ENCODE data around the gene FBXL19. TPM values are rescaled to one million over a fixed set of nuclear protein-coding genes. Genes with fewer than 3 reads are reported as not detected.

FBXL19 gene
- polyA plus RNA-seq, 1 donor (not counting 4 experiments of a cell fraction or from before 2014, with no cell fraction given), result 10.2 TPM

DNA sequence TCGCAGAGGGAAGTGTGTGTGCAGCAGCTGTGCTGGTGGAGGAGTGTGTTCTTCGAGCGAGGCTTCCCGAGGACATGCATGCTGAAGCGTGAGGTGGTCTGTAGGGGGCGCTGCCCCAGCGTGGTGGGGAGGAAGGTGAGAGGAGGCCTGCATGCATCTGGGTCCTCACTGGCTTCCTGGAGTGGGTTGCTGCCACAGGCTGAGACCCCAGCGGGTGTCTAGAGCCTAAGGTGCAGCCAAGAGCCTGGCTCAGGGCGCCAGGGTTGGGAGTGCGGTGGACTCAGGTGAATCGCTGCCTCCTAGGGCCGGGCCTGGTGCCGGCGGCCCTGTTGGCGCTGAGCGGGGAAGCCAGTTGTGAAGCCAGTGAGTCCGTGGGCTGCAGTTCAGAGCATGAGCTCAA, 54.1 kb downstream of the FBXL19 start:
- no peaks in the 10 kb centered on the region for H3K9me1 ChIP-seq (ENCODE audit: control insufficient read depth, extremely low read depth, insufficient read depth, low read length)
- no peaks in the 10 kb centered on the region for H3K9me3 ChIP-seq (ENCODE audit: control insufficient read depth, low read depth, low read length)
- H3K79me2 ChIP-seq (ENCODE audit: control insufficient read depth, insufficient read depth, low read length), result peaks cover 3% of the 10 kb centered on the region
- FAIRE-seq (no peak), DNase-seq (ENCODE audit: low read depth, low spot score) (no peak)
- H3K27ac ChIP-seq (ENCODE audit: control insufficient read depth, insufficient read depth, low read length), result no peak overlapping the region
- TF ChIP-seq EZH2 (IDR thresholded peaks at IDR 0.05; ENCODE audit: low read length), result no peak
- TF ChIP-seq, protein P1, sequence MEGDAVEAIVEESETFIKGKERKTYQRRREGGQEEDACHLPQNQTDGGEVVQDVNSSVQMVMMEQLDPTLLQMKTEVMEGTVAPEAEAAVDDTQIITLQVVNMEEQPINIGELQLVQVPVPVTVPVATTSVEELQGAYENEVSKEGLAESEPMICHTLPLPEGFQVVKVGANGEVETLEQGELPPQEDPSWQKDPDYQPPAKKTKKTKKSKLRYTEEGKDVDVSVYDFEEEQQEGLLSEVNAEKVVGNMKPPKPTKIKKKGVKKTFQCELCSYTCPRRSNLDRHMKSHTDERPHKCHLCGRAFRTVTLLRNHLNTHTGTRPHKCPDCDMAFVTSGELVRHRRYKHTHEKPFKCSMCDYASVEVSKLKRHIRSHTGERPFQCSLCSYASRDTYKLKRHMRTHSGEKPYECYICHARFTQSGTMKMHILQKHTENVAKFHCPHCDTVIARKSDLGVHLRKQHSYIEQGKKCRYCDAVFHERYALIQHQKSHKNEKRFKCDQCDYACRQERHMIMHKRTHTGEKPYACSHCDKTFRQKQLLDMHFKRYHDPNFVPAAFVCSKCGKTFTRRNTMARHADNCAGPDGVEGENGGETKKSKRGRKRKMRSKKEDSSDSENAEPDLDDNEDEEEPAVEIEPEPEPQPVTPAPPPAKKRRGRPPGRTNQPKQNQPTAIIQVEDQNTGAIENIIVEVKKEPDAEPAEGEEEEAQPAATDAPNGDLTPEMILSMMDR (optimal IDR thresholded peaks at IDR 0.05 in 1 of 3, IDR thresholded peaks at IDR 0.05 in 1 of 3, conservative IDR thresholded peaks at IDR 0.05 in 1 of 3; ENCODE audit: extremely low read depth in 1 of 3, insufficient read depth in 2 of 3, low read length in 3 of 3), result peak; percentile 42 to 64 (median 44)
- no peak overlapping the region for H3K9ac ChIP-seq (ENCODE audit: control insufficient read depth, extremely low read depth, insufficient read depth, low read length)
- H2AFZ ChIP-seq (ENCODE audit: control insufficient read depth, low read length), result no peak overlapping the region
- peaks cover 2% of the 10 kb centered on the region for H3K4me1 ChIP-seq (ENCODE audit: control insufficient read depth, extremely low read depth, insufficient read depth, low read length)
- no peaks in the 10 kb centered on the region for H3K27me3 ChIP-seq (ENCODE audit: control insufficient read depth, extremely low read depth, insufficient read depth, low read length)
- H3K4me2 ChIP-seq (ENCODE audit: control insufficient read depth, extremely low read depth, insufficient read depth, low read depth, low read length), result no peak overlapping the region
- peaks cover 26 to 33% of the 10 kb centered on the region in 2 experiments for H3K36me3 ChIP-seq (ENCODE audit: control insufficient read depth in 2 of 2, extremely low read depth in 1 of 2, insufficient read depth in 2 of 2, low read length in 2 of 2)
- H4K20me1 ChIP-seq (ENCODE audit: control insufficient read depth, extremely low read depth, insufficient read depth, low read length), result peaks cover 2% of the 10 kb centered on the region
- dilution Hi-C loops (cut with MboI; ENCODE audit: extremely low pct_ligation_motif_present, low sequenced_read_pairs), result no loop called here
- no peak overlapping the region for H3K4me3 ChIP-seq (ENCODE audit: control insufficient read depth in 2 of 3, extremely low read depth in 1 of 3, insufficient read depth in 2 of 3, low read depth in 1 of 3, low read length in 3 of 3)

DNA sequence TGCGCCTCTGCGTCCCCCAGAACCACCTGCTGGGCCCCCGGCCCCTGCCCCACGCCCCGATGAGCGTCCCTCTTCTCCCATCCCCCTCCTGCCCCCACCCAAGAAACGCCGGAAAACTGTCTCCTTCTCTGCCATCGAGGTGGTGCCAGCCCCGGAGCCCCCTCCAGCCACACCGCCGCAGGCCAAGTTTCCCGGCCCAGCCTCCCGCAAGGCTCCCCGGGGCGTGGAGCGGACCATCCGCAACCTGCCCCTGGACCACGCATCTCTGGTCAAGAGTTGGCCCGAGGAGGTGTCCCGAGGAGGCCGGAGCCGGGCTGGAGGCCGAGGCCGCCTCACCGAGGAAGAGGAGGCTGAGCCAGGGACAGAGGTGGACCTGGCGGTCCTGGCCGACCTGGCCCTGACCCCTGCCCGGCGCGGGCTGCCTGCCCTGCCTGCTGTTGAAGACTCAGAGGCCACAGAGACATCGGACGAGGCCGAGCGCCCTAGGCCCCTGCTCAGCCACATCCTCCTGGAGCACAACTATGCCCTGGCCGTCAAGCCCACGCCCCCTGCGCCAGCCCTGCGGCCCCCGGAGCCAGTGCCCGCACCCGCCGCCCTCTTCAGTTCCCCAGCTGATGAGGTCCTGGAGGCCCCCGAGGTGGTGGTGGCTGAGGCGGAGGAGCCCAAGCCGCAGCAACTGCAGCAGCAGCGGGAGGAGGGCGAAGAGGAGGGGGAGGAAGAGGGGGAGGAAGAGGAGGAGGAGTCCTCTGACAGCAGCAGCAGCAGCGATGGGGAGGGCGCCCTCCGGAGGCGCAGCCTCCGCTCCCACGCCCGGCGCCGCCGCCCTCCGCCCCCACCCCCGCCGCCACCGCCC, 56.0 kb downstream of the FBXL19 start:
- no peak overlapping the region for H3K27ac ChIP-seq (ENCODE audit: control insufficient read depth, insufficient read depth, low read length)
- H4K20me1 ChIP-seq (ENCODE audit: control insufficient read depth, extremely low read depth, insufficient read depth, low read length), result peaks cover 2% of the 10 kb centered on the region
- H3K79me2 ChIP-seq (ENCODE audit: control insufficient read depth, insufficient read depth, low read length), result peaks cover 3% of the 10 kb centered on the region
- H3K4me3 ChIP-seq (ENCODE audit: control insufficient read depth in 2 of 3, extremely low read depth in 1 of 3, insufficient read depth in 2 of 3, low read depth in 1 of 3, low read length in 3 of 3), result no peak overlapping the region
- dilution Hi-C loops (cut with MboI; ENCODE audit: extremely low pct_ligation_motif_present, low sequenced_read_pairs), result no loop called here
- DNase-seq (ENCODE audit: low read depth, low spot score), result no peak
- H3K27me3 ChIP-seq (ENCODE audit: control insufficient read depth, extremely low read depth, insufficient read depth, low read length), result no peaks in the 10 kb centered on the region
- no peak overlapping the region for H3K9ac ChIP-seq (ENCODE audit: control insufficient read depth, extremely low read depth, insufficient read depth, low read length)
- no peak for FAIRE-seq
- H3K4me2 ChIP-seq (ENCODE audit: control insufficient read depth, extremely low read depth, insufficient read depth, low read depth, low read length), result no peak overlapping the region
- TF ChIP-seq, protein P1 (optimal IDR thresholded peaks at IDR 0.05 in 1 of 3, IDR thresholded peaks at IDR 0.05 in 1 of 3, conservative IDR thresholded peaks at IDR 0.05 in 1 of 3; ENCODE audit: extremely low read depth in 1 of 3, insufficient read depth in 2 of 3, low read length in 3 of 3), result no peak
- no peak for TF ChIP-seq EZH2 (IDR thresholded peaks at IDR 0.05; ENCODE audit: low read length)
- H3K36me3 ChIP-seq (ENCODE audit: control insufficient read depth in 2 of 2, extremely low read depth in 1 of 2, insufficient read depth in 2 of 2, low read length in 2 of 2), result peaks cover 16 to 30% of the 10 kb centered on the region in 2 experiments
- no peaks in the 10 kb centered on the region for H3K9me3 ChIP-seq (ENCODE audit: control insufficient read depth, low read depth, low read length)
- no peaks in the 10 kb centered on the region for H3K9me1 ChIP-seq (ENCODE audit: control insufficient read depth, extremely low read depth, insufficient read depth, low read length)
- H2AFZ ChIP-seq (ENCODE audit: control insufficient read depth, low read length), result no peak overlapping the region
- peaks cover 7% of the 10 kb centered on the region for H3K4me1 ChIP-seq (ENCODE audit: control insufficient read depth, extremely low read depth, insufficient read depth, low read length)
